Measurements from ENCODE around the gene CNKSR1. TPM values are rescaled to one million over a fixed set of nuclear protein-coding genes. Genes with fewer than 3 reads are reported as not detected.

CNKSR1 gene
- total RNA-seq (3.7 and 4.7 TPM in 2 replicates), polyA plus RNA-seq (5.8 and 8.8 TPM in 2 replicates), polyA minus RNA-seq (2.1 and 7.4 TPM in 2 replicates)
- total RNA-seq (2013): 1.5 TPM

- no peak for DNase-seq
- Histone ChIP-seq H3K27me3 (replicated peaks in 1 of 4; ENCODE audit: control extremely low read depth in 1 of 4, control insufficient read depth in 3 of 4, insufficient read depth in 4 of 4, low read length in 3 of 4) (no peaks in the 10 kb centered on the region), H3K79me2 (ENCODE audit: control insufficient read depth, insufficient read depth, low read length) (no peaks in the 10 kb centered on the region), H3K36me3 (replicated peaks in 1 of 2; ENCODE audit: control extremely low read depth in 1 of 2, control insufficient read depth in 1 of 2, extremely low read depth in 1 of 2, insufficient read depth in 2 of 2, low read length in 1 of 2) (no peaks in the 10 kb centered on the region), H3K9me3 (ENCODE audit: control extremely low read depth in 1 of 3, control insufficient read depth in 2 of 3, insufficient read depth in 1 of 3, low read length in 2 of 3) (no peaks in the 10 kb centered on the region), H3K9ac (ENCODE audit: low read length) (no peak within 1 kb of the TSS), H3K27ac (ENCODE audit: low read length in 2 of 2) (no peak within 1 kb of the TSS), H3K4me2 (replicated peaks; ENCODE audit: low read depth, low read length, poor library complexity, severe bottlenecking) (no peak within 1 kb of the TSS), H2AFZ (ENCODE audit: insufficient read depth, low read depth, low read length, poor library complexity, severe bottlenecking) (no peak within 1 kb of the TSS), H4K20me1 (ENCODE audit: control insufficient read depth, insufficient read depth, low read length, poor library complexity, severe bottlenecking) (no peaks in the 10 kb centered on the region), H3K4me1 (ENCODE audit: control insufficient read depth in 2 of 2, insufficient read depth in 2 of 2, low read length in 2 of 2) (no peaks in the 10 kb centered on the region), H3K4me3 (ENCODE audit: control extremely low read depth in 1 of 5, extremely low read depth in 1 of 5, insufficient read depth in 1 of 5, low read depth in 2 of 5, low read length in 4 of 5) (no peak within 1 kb of the TSS)
- Mint-ChIP-seq H3K4me3 (no peak within 1 kb of the TSS), H3K9me3 (ENCODE audit: insufficient read depth) (no peaks in the 10 kb centered on the region), H3K4me1 (no peaks in the 10 kb centered on the region), H3K27me3 (no peaks in the 10 kb centered on the region), H3K27ac (no peak within 1 kb of the TSS)
- CTCF ChIA-PET: no interaction called here
- POLR2A ChIA-PET: no interaction called here
- 62% methylated on average over 20 of the region's 21 CpGs for WGBS (ENCODE audit: insufficient coverage)
- no peak for TF ChIP-seq EZH2 (IDR thresholded peaks at IDR 0.05; ENCODE audit: borderline replicate concordance, insufficient read depth, low read depth, low read length, poor library complexity, severe bottlenecking)
- TF ChIP-seq, protein P1, sequence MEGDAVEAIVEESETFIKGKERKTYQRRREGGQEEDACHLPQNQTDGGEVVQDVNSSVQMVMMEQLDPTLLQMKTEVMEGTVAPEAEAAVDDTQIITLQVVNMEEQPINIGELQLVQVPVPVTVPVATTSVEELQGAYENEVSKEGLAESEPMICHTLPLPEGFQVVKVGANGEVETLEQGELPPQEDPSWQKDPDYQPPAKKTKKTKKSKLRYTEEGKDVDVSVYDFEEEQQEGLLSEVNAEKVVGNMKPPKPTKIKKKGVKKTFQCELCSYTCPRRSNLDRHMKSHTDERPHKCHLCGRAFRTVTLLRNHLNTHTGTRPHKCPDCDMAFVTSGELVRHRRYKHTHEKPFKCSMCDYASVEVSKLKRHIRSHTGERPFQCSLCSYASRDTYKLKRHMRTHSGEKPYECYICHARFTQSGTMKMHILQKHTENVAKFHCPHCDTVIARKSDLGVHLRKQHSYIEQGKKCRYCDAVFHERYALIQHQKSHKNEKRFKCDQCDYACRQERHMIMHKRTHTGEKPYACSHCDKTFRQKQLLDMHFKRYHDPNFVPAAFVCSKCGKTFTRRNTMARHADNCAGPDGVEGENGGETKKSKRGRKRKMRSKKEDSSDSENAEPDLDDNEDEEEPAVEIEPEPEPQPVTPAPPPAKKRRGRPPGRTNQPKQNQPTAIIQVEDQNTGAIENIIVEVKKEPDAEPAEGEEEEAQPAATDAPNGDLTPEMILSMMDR (IDR thresholded peaks at IDR 0.05): no peak
- intact Hi-C loops (cut with micrococcal nuclease): no loop called here
- no peak for ATAC-seq (ENCODE audit: low read depth)
These were observed at the start of gene CNKSR1 for GRCh38 chr1:26177182-26177684. Gene CNKSR1, plus strand, starts transcription at chr1:26177491. Its CDS starts 57 bp downstream, at chr1:26177548.

GRCh38 chr1:26129778-26130177 is 47.5 kb upstream of the CNKSR1 start:
- Mint-ChIP-seq H3K27me3 (peaks cover 9% of the 10 kb centered on the region), H3K9me3 (ENCODE audit: insufficient read depth) (no peaks in the 10 kb centered on the region), H3K27ac (no peak overlapping the region), H3K4me1 (peaks cover 21% of the 10 kb centered on the region), H3K4me3 (no peak overlapping the region)
- peaks cover 0 to 4% (median 0%) of the 10 kb centered on the region in 3 donors for H3K9me3 ChIP-seq (ENCODE audit: control extremely low read depth in 1 of 3, control insufficient read depth in 2 of 3, insufficient read depth in 1 of 3, low read length in 2 of 3)
- no peaks in the 10 kb centered on the region for H4K20me1 ChIP-seq (ENCODE audit: control insufficient read depth, insufficient read depth, low read length, poor library complexity, severe bottlenecking)
- no peak for DNase-seq
- TF ChIP-seq, protein P1 (IDR thresholded peaks at IDR 0.05): no peak
- TF ChIP-seq EZH2 (IDR thresholded peaks at IDR 0.05; ENCODE audit: borderline replicate concordance, insufficient read depth, low read depth, low read length, poor library complexity, severe bottlenecking): no peak
- H3K9ac ChIP-seq (ENCODE audit: low read length): no peak overlapping the region
- POLR2A ChIA-PET: interaction anchor here (0.7 kb wide), 1 partner anchor 8 kb away, joined by 4 read pairs; no protein-coding TSS in a partner anchor
- CTCF ChIA-PET: interaction anchor here (0.7 to 2.5 kb wide), 4 partner anchors 9 to 287 kb away, joined by 3 to 17 read pairs (median 4); no protein-coding TSS in a partner anchor
- H3K4me2 ChIP-seq (replicated peaks; ENCODE audit: low read depth, low read length, poor library complexity, severe bottlenecking): no peak overlapping the region
- H3K4me3 ChIP-seq (ENCODE audit: control extremely low read depth in 1 of 5, extremely low read depth in 1 of 5, insufficient read depth in 1 of 5, low read depth in 2 of 5, low read length in 4 of 5): no peak overlapping the region
- intact Hi-C loops (cut with micrococcal nuclease): no loop called here
- no peak overlapping the region for H3K27ac ChIP-seq (ENCODE audit: low read length in 2 of 2)
- H3K4me1 ChIP-seq (ENCODE audit: control insufficient read depth in 2 of 2, insufficient read depth in 2 of 2, low read length in 2 of 2): peaks cover 18 to 21% of the 10 kb centered on the region in 2 donors
- no peaks in the 10 kb centered on the region for H3K36me3 ChIP-seq (replicated peaks in 1 of 2; ENCODE audit: control extremely low read depth in 1 of 2, control insufficient read depth in 1 of 2, extremely low read depth in 1 of 2, insufficient read depth in 2 of 2, low read length in 1 of 2)
- H2AFZ ChIP-seq (ENCODE audit: insufficient read depth, low read depth, low read length, poor library complexity, severe bottlenecking): no peak overlapping the region
- H3K27me3 ChIP-seq (replicated peaks in 1 of 4; ENCODE audit: control extremely low read depth in 1 of 4, control insufficient read depth in 3 of 4, insufficient read depth in 4 of 4, low read length in 3 of 4): peaks cover 0 to 11% (median 3%) of the 10 kb centered on the region in 4 experiments
- ATAC-seq (ENCODE audit: low read depth): no peak
- WGBS (ENCODE audit: insufficient coverage): 90% methylated on average over 2 of the region's 4 CpGs
- no peaks in the 10 kb centered on the region for H3K79me2 ChIP-seq (ENCODE audit: control insufficient read depth, insufficient read depth, low read length)

Measured in B cell (primary cell).